ENCODE results near the gene PSMB4.

DNA sequence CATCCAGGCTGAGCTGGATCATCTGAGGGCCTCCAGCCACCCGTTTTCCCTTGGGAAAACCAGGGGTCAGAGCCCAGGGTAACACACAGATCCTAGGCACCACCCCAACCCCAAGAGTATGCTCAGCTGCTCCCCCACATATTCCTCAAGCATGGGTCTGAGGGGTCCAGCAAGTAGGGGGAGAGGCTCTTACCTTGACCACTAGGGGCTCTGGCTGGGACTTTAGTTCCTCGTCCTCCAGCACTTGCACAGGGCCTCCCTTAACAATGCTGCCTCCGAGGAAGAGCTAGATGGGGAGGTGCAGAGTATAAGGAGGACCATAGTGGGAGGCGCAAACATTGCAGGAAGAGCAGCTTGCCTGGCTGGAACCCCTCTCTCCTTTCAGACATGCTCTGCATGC, 34.4 kb upstream of the PSMB4 start:
- TF ChIP-seq EZH2phosphoT487 (conservative IDR thresholded peaks at IDR 0.05; ENCODE audit: low read length): no peak
- TF ChIP-seq, protein P1, sequence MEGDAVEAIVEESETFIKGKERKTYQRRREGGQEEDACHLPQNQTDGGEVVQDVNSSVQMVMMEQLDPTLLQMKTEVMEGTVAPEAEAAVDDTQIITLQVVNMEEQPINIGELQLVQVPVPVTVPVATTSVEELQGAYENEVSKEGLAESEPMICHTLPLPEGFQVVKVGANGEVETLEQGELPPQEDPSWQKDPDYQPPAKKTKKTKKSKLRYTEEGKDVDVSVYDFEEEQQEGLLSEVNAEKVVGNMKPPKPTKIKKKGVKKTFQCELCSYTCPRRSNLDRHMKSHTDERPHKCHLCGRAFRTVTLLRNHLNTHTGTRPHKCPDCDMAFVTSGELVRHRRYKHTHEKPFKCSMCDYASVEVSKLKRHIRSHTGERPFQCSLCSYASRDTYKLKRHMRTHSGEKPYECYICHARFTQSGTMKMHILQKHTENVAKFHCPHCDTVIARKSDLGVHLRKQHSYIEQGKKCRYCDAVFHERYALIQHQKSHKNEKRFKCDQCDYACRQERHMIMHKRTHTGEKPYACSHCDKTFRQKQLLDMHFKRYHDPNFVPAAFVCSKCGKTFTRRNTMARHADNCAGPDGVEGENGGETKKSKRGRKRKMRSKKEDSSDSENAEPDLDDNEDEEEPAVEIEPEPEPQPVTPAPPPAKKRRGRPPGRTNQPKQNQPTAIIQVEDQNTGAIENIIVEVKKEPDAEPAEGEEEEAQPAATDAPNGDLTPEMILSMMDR (IDR thresholded peaks at IDR 0.05; ENCODE audit: insufficient read depth, low read length, poor library complexity, severe bottlenecking): no peak

Data from SU-DHL-6 (cell line).